GM12872 (cell line): Measurements from ENCODE around the gene UBA1.

ENCODE experiments used
- CTCF ChIP-seq: IDR thresholded peaks from 3 replicates; pipeline ENCODE4 v1.5.1; 2011; ENCODE audit warnings: low read depth, mild to moderate bottlenecking, low read length, moderate library complexity; ENCODE audit not compliant: insufficient read depth

Gene UBA1

GRCh38 chrX:47202316-47202715 lies 8.7 kb downstream of the UBA1 start:
- no peak for TF ChIP-seq CTCF

- no peak for TF ChIP-seq CTCF
Measured at GRCh38 chrX:47202877-47203276, 9.2 kb downstream of the UBA1 start.

GRCh38 chrX:47204970-47205369 lies 11.3 kb downstream of the UBA1 start:
- TF ChIP-seq CTCF: no peak

GRCh38 chrX:47206316-47206715 lies 12.7 kb downstream of the UBA1 start:
- no peak for TF ChIP-seq CTCF

GRCh38 chrX:47208108-47208507 lies 14.5 kb downstream of the UBA1 start:
- TF ChIP-seq CTCF: no peak

- TF ChIP-seq CTCF: no peak
Measured at GRCh38 chrX:47209508-47210238, 16.0 kb downstream of the UBA1 start.

GRCh38 chrX:47210661-47211425 lies 17.2 kb downstream of the UBA1 start:
- TF ChIP-seq CTCF: no peak
